HepG2 (cell line): ENCODE data around the gene DUSP22. TPM values are rescaled to one million over a fixed set of nuclear protein-coding genes. Genes with fewer than 3 reads are reported as not detected.

Experiments
- ATAC-seq: fragments of 200-7000 bp; cut with Tn5 transposase; 3 replicates; pipeline ENCODE4 v1.9.1; 2020; ENCODE audit warnings: mild to moderate bottlenecking, moderate library complexity
- BruUV-seq: library from RNA; stranded (reverse); fragments of 400-500 nt; replicated peaks from 2 replicates; lab custom pipeline; 2021; lab: Mats Ljungman, UMichigan
- CTCF ChIA-PET: fragments of 300-600 bp; formaldehyde crosslinking; extraction: SDS; loops from one replicate; lab custom pipeline; 2021; ENCODE audit warnings: low total read pairs, inconsistent platforms, low intra/inter-chr PET ratio; lab: Yijun Ruan, JAX
- POLR2A ChIA-PET: fragments of 350-600 bp; sonication (Branson Sonifier 250); formaldehyde crosslinking; loops from one replicate; lab custom pipeline; 2020; ENCODE audit warnings: antibody characterized with exemption, inconsistent platforms; lab: Yijun Ruan, JAX
- DNase-seq: peaks from one replicate; pipeline ENCODE4 v3.0.0-alpha.2; 2015; ENCODE audit warnings: low spot score
- FAIRE-seq: peaks from 3 replicates; lab custom pipeline; 2011; peaks lifted over from hg19 to GRCh38; lab: Jason Lieb, UNC
- H2AFZ ChIP-seq: one replicate; pipeline ENCODE4 v1.6.1; 2011; ENCODE audit warnings: low read length, inconsistent platforms
- H3K27ac ChIP-seq: fragments of 300-600 bp; 3 replicates; pipeline ENCODE4 v1.8.0; 2011; ENCODE audit warnings: mixed run types, mild to moderate bottlenecking, mixed read lengths, low read length, inconsistent platforms; ENCODE audit not compliant: insufficient read depth; ENCODE audit errors: extremely low read length
- H3K27me3 ChIP-seq, 2 experiments: fragments of 200-600 bp in 1 of 2; 2 replicates in 1 of 2; 3 replicates in 1 of 2; pipeline versions ENCODE4 v1.6.0 to v1.8.0; 2011; ENCODE audit warnings: low read length in 2 of 2, mild to moderate bottlenecking in 2 of 2, moderate library complexity in 2 of 2, inconsistent platforms in 1 of 2; ENCODE audit not compliant: insufficient read depth in 2 of 2, control insufficient read depth in 1 of 2
- H3K36me3 ChIP-seq, 2 experiments: fragments of 200-600 bp in 1 of 2; replicated peaks in 1 of 2; 2 replicates in 1 of 2; 3 replicates in 1 of 2; pipeline versions ENCODE4 v1.5.1 to v1.8.0; 2011; ENCODE audit warnings: low read length in 2 of 2, inconsistent platforms in 1 of 2; ENCODE audit not compliant: insufficient read depth in 2 of 2, control insufficient read depth in 1 of 2
- H3K4me1 ChIP-seq: 2 replicates; pipeline ENCODE4 v1.5.1; 2012; ENCODE audit warnings: low read length, inconsistent platforms; ENCODE audit not compliant: insufficient read depth
- H3K4me2 ChIP-seq: 2 replicates; pipeline ENCODE4 v1.6.0; 2011; ENCODE audit warnings: low read depth, low read length, inconsistent platforms
- H3K4me3 ChIP-seq, 3 experiments: fragments of 200-600 bp in 1 of 3; sonication (generic), shearing (Covaris generic) in 1 of 3; replicated peaks in 1 of 3; 2 replicates each; pipeline ENCODE4 v1.5.1; 2011 to 2016; ENCODE audit warnings: low read length in 3 of 3, inconsistent platforms in 2 of 3, low read depth in 2 of 3, mild to moderate bottlenecking in 2 of 3, control low read depth in 1 of 3, mixed read lengths in 1 of 3; ENCODE audit not compliant: insufficient read depth in 1 of 3
- H3K79me2 ChIP-seq: one replicate; pipeline ENCODE4 v1.6.1; 2011; ENCODE audit warnings: low read length, inconsistent platforms; ENCODE audit not compliant: insufficient read depth
- H3K9ac ChIP-seq: 2 replicates; pipeline ENCODE4 v1.6.0; 2011; ENCODE audit warnings: mild to moderate bottlenecking, low read depth, low read length, inconsistent platforms; ENCODE audit not compliant: insufficient read depth
- H3K9me3 ChIP-seq: 2 replicates; pipeline ENCODE4 v1.5.1; 2012; ENCODE audit warnings: mild to moderate bottlenecking, low read length
- H4K20me1 ChIP-seq: 2 replicates; pipeline ENCODE4 v1.6.0; 2011; ENCODE audit warnings: inconsistent platforms, mild to moderate bottlenecking, low read length, moderate library complexity; ENCODE audit not compliant: insufficient read depth
- AGO2 ChIP-seq: fragments of 200-400 bp; formaldehyde crosslinking; optimal IDR thresholded peaks from 2 replicates; pipeline ENCODE3; 2017; ENCODE audit warnings: mild to moderate bottlenecking, low read depth, low read length, moderate library complexity
- CTCF ChIP-seq: sonication (generic); formaldehyde crosslinking; IDR thresholded peaks from 2 replicates; pipeline ENCODE4 v1.5.0; 2020; ENCODE audit warnings: mild to moderate bottlenecking, missing genetic modification reagents, moderate library complexity
- MLLT10 ChIP-seq: sonication (generic); formaldehyde crosslinking; IDR thresholded peaks from 2 replicates; pipeline ENCODE4 v1.4.0; 2020; ENCODE audit warnings: missing genetic modification reagents
- NCOA5 ChIP-seq: sonication (generic); formaldehyde crosslinking; IDR thresholded peaks from 2 replicates; pipeline ENCODE4 v1.4.0; 2020; ENCODE audit warnings: missing genetic modification reagents
- SETDB1 ChIP-seq: sonication (generic); formaldehyde crosslinking; IDR thresholded peaks from 2 replicates; pipeline ENCODE4 v1.5.1; 2020; ENCODE audit warnings: missing genetic modification reagents, mild to moderate bottlenecking, borderline replicate concordance
- THAP8 ChIP-seq: sonication (generic); formaldehyde crosslinking; IDR thresholded peaks from 2 replicates; pipeline ENCODE4 v1.5.1; 2020; ENCODE audit warnings: missing genetic modification reagents, mild to moderate bottlenecking, borderline replicate concordance
- XRCC5 ChIP-seq: fragments of 200-400 bp; formaldehyde crosslinking; optimal IDR thresholded peaks from 2 replicates; pipeline ENCODE3; 2017; ENCODE audit warnings: mild to moderate bottlenecking, low read length
- ZNF768 ChIP-seq: sonication (generic); formaldehyde crosslinking; IDR thresholded peaks from 2 replicates; pipeline ENCODE4 v1.4.0; 2020; ENCODE audit warnings: missing genetic modification reagents
- WGBS: methylation state at CpG from one replicate; pipeline ENCODE4 v1.1.6; 2017; ENCODE audit warnings: low lambda C conversion rate; 5-methylcytosine and 5-hydroxymethylcytosine counted together
- in situ Hi-C: cut with HindIII; loops from 2 replicates; pipeline ENCODE4 v1.10.0; 2017; ENCODE audit warnings: low pct_unique_long_range_greater_than_20kb; ENCODE audit not compliant: extremely low pct_ligation_motif_present
- intact Hi-C: fragments of 100-400 bp; cut with micrococcal nuclease; formaldehyde crosslinking; loops from one replicate; pipeline ENCODE4 v1.10.0; 2022; ENCODE audit not compliant: unreplicated experiment
- polyA plus RNA-seq, 8 experiments: library from polyadenylated mRNA; depleted of rRNA in 3 of 8; stranded (reverse) in 7 of 8; unstranded in 1 of 8; fragments of >200 nt; fragmentation: Illumina TruSeq in 4 of 8; extraction: Trizol in 4 of 8; gene quantifications; 2 replicates each; pipeline versions ENCODE4 v1.2.1 to v1.2.3, GENCODE V29; 2011 to 2016; ENCODE audit warnings: low read depth in 4 of 8, missing spikeins in 1 of 8, mixed read lengths in 1 of 8; ENCODE audit not compliant: insufficient read depth in 1 of 8
- total RNA-seq, 5 experiments: library from RNA; depleted of rRNA; stranded (reverse); fragments of >200 nt; fragmentation: Illumina TruSeq; extraction: Trizol; gene quantifications; 2 replicates each; pipeline ENCODE4 v1.2.3, GENCODE V29; 2016; ENCODE audit warnings: low read depth in 1 of 5
- TF ChIP-seq, protein P1 (sequence below): sonication (generic); formaldehyde crosslinking; IDR thresholded peaks from 2 replicates; pipeline ENCODE4 v1.5.1; 2020; ENCODE audit warnings: missing genetic modification reagents, mild to moderate bottlenecking, borderline replicate concordance

DUSP22 gene
- total and polyA plus RNA-seq, 2 of the 13 experiments (the other 11 are each of a cell fraction or from before 2014, with no cell fraction given): 20.2 to 32.8 TPM

DNA sequence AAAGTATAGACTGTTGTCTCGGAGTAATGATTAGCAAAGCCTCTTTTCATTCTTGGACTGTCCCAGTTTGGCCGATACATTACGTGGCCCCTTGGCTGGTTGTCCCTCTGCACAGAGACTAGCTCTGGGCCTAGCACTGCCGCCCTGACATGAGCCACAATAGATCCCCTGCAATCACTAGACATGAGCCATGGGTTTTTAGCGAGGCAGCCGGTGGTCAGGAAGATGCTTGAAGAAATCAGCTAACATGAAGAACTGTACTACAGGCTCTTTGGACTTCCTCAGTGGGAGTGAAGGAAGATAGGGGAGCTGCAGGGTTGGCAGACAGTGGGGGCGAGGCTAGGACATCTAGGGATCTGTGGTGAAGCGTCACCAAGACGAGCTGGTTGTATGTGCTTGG lies 11.0 kb downstream of the DUSP22 start:
- POLR2A ChIA-PET: no interaction called here
- FAIRE-seq (no peak), DNase-seq (no peak), ATAC-seq (no peak)
- no TSS peak for BruUV-seq
- H4K20me1 ChIP-seq: peaks cover 6% of the 10 kb centered on the region; the same call in 1 of the 2 replicates
- H3K9ac ChIP-seq: no peak overlapping the region
- WGBS: 62% methylated on average over 9 of the region's 9 CpGs
- no peak overlapping the region for H3K4me2 ChIP-seq
- H3K4me3 ChIP-seq: no peak overlapping the region
- no peaks in the 10 kb centered on the region for H3K9me3 ChIP-seq
- intact Hi-C loops (no loop called here), in situ Hi-C loops (no loop called here)
- H3K27me3 ChIP-seq: no peaks in the 10 kb centered on the region; a peak in 1 of 5 replicates
- CTCF ChIA-PET: no interaction called here
- peaks cover 8% of the 10 kb centered on the region for H3K79me2 ChIP-seq
- H3K36me3 ChIP-seq: peaks cover 0 to 1% of the 10 kb centered on the region in 2 experiments; a peak in 2 of 5 replicates
- TF ChIP-seq SETDB1 (CRISPR knock-in tag) (0 out of 2 replicates have a peak, but pooled peaks have one; percentile 22), MLLT10 (no peak), THAP8 (0 out of 2 replicates have a peak, but pooled peaks have one; percentile 52)
- H2AFZ ChIP-seq: no peak overlapping the region
- peaks cover 10% of the 10 kb centered on the region for H3K4me1 ChIP-seq
- no peak overlapping the region for H3K27ac ChIP-seq

GRCh38 chr6:303948-304558 lies 11.8 kb downstream of the DUSP22 start:
- Histone ChIP-seq H3K79me2 (peaks cover under 1% of the 10 kb centered on the region), H3K4me1 (peaks cover 2% of the 10 kb centered on the region), H3K4me2 (no peak overlapping the region), H3K4me3 (no peak overlapping the region), H2AFZ (no peak overlapping the region), H4K20me1 (peaks cover 4% of the 10 kb centered on the region; the same call in 1 of the 2 replicates), H3K27me3 (no peaks in the 10 kb centered on the region; a peak in 1 of 5 replicates), H3K36me3 (peaks cover 0 to 1% of the 10 kb centered on the region in 2 experiments; a peak in 2 of 5 replicates), H3K9me3 (no peaks in the 10 kb centered on the region), H3K9ac (no peak overlapping the region), H3K27ac (no peak overlapping the region)
- no TSS peak for BruUV-seq
- intact Hi-C loops (no loop called here), in situ Hi-C loops (no loop called here)
- DNase-seq (no peak), FAIRE-seq (no peak), ATAC-seq (peak; percentile 52)
- 66% methylated on average over 21 of the region's 21 CpGs for WGBS
- ChIA-PET CTCF (no interaction called here), POLR2A (no interaction called here)
- TF ChIP-seq NCOA5: no peak
- TF ChIP-seq, protein P1, sequence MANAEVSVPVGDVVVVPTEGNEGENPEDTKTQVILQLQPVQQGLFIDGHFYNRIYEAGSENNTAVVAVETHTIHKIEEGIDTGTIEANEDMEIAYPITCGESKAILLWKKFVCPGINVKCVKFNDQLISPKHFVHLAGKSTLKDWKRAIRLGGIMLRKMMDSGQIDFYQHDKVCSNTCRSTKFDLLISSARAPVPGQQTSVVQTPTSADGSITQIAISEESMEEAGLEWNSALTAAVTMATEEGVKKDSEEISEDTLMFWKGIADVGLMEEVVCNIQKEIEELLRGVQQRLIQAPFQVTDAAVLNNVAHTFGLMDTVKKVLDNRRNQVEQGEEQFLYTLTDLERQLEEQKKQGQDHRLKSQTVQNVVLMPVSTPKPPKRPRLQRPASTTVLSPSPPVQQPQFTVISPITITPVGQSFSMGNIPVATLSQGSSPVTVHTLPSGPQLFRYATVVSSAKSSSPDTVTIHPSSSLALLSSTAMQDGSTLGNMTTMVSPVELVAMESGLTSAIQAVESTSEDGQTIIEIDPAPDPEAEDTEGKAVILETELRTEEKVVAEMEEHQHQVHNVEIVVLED (CRISPR knock-in tag): no peak
- peak; percentile 32; the same call in 1 of the 2 replicates for TF ChIP-seq CTCF (CRISPR knock-in tag)
- peak; percentile 66 for TF ChIP-seq AGO2
- peak; percentile 33; the same call in 1 of the 2 replicates for TF ChIP-seq ZNF768
- TF ChIP-seq XRCC5: peak; percentile 19
